Gastroesophageal sphincter (tissue), 3 donors: Measurements from ENCODE around the gene MNT.

Experiments
- CTCF ChIP-seq, 4 experiments: fragments of 200-600 bp in 2 of 4; fragments of 450-650 bp in 2 of 4; sonication (generic) in 1 of 4; IDR thresholded peaks; one replicate each; pipeline ENCODE4 v1.5.1; 2017 to 2019; ENCODE audit warnings: antibody characterized with exemption in 4 of 4, mild to moderate bottlenecking in 2 of 4, moderate library complexity in 2 of 4
- EP300 ChIP-seq: sonication (generic); formaldehyde crosslinking; IDR thresholded peaks from one replicate; pipeline ENCODE4 v1.6.1; 2017; ENCODE audit warnings: antibody characterized with exemption, mild to moderate bottlenecking
- POLR2A ChIP-seq, 2 donors: fragments of 450-650 bp; IDR thresholded peaks; one replicate each; pipeline ENCODE4 v1.6.1; 2017; ENCODE audit warnings: antibody characterized with exemption in 2 of 2, mild to moderate bottlenecking in 2 of 2, moderate library complexity in 1 of 2
- POLR2AphosphoS5 ChIP-seq: sonication (generic); formaldehyde crosslinking; IDR thresholded peaks from one replicate; pipeline ENCODE4 v1.6.1; 2017; ENCODE audit warnings: antibody characterized with exemption

DNA sequence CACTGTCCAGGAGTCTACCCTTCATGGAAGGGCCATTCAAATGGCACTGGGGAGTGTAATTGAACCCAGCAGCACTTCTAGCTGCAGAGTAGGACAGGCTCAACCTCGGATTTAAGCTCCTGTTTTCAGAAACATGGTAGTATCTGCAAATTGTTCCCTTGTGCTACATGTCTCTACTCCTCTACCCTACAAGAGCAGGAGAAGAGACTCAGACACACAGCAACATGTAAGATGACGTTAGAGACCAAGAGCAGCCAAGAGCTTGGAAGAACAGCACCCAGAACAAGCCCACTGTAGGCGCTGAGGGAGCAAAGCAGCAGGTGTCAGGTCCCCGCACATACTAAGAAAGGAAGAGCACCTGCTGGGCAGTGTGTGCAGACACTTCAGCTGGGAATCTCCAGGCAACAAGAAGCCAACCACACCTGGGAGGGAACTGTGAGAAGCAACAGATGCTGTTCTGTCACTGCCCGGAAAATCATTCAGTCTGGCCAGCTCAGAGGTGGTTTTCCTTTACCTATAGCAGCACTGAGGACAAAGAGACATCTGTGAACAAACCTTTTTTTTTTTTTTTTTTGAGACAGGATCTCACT lies 35.6 kb upstream of the MNT start:
- TF ChIP-seq POLR2AphosphoS5 = no peak
- TF ChIP-seq EP300 = no peak
- no peak for TF ChIP-seq CTCF (IDR thresholded peaks at IDR 0.05)
- no peak for TF ChIP-seq POLR2A (IDR thresholded peaks at IDR 0.05)
